ENCODE measurements around the gene COX5A. TPM values are rescaled to one million over a fixed set of nuclear protein-coding genes. Genes with fewer than 3 reads are reported as not detected.

Gene COX5A
- polyA plus RNA-seq, 1 donor from 2014 or later: 155 TPM

DNA sequence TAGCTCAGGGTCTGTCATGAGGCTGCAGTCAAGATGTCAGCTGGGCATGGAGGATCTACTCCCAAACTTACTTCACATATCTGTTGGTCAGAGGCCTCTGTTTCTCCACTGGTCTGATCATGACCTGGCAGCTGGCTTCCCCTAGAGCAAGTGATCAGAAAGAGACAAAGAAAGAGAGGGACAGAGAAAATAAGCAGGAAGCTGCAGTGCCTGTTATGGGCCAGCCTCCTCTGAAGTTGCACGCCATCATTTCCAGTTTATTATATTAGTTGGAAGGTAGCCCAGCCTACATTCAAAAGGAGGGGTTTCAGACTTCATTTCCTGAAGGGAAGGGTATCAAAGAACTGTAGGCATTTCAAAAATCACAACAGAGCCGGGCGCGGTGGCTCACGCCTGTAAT lies 23.7 kb upstream of the COX5A start:
- Histone ChIP-seq H2AFZ (ENCODE audit: low read depth, low read length) (no peak overlapping the region), H3K9ac (ENCODE audit: low read length) (no peak overlapping the region), H3K36me3 (ENCODE audit: insufficient read depth, low read length) (no peaks in the 10 kb centered on the region), H3K27ac (ENCODE audit: low read length) (no peak overlapping the region), H3F3A (ENCODE audit: insufficient read depth, low read length, poor library complexity, severe bottlenecking) (no peaks in the 10 kb centered on the region), H3K9me3 (ENCODE audit: low read length) (no peaks in the 10 kb centered on the region), H3K27me3 (ENCODE audit: insufficient read depth, low read depth, low read length) (peaks cover 32% of the 10 kb centered on the region), H3K4me2 (ENCODE audit: low read length) (no peak overlapping the region), H3K4me3 (ENCODE audit: low read length) (no peak overlapping the region), H3K79me2 (replicated peaks; ENCODE audit: insufficient read depth, low read length) (no peaks in the 10 kb centered on the region), H3K9me2 (ENCODE audit: insufficient read depth, low read length) (no peaks in the 10 kb centered on the region), H4K20me1 (ENCODE audit: insufficient read depth) (no peaks in the 10 kb centered on the region)
- TF ChIP-seq EZH2 (IDR thresholded peaks at IDR 0.05; ENCODE audit: borderline replicate concordance, insufficient read depth, low read length, poor library complexity, severe bottlenecking) (no peak), POLR2AphosphoS5 (IDR thresholded peaks at IDR 0.05) (no peak), SMC3 (conservative IDR thresholded peaks at IDR 0.05; ENCODE audit: poor library complexity) (no peak), MXI1 (conservative IDR thresholded peaks at IDR 0.05; ENCODE audit: poor library complexity, severe bottlenecking) (no peak), TAF1 (IDR thresholded peaks at IDR 0.05; ENCODE audit: low read depth) (no peak), EP300 (conservative IDR thresholded peaks at IDR 0.05; ENCODE audit: poor library complexity, severe bottlenecking) (no peak), RAD21 (conservative IDR thresholded peaks at IDR 0.05) (no peak)
- TF ChIP-seq, protein P1, sequence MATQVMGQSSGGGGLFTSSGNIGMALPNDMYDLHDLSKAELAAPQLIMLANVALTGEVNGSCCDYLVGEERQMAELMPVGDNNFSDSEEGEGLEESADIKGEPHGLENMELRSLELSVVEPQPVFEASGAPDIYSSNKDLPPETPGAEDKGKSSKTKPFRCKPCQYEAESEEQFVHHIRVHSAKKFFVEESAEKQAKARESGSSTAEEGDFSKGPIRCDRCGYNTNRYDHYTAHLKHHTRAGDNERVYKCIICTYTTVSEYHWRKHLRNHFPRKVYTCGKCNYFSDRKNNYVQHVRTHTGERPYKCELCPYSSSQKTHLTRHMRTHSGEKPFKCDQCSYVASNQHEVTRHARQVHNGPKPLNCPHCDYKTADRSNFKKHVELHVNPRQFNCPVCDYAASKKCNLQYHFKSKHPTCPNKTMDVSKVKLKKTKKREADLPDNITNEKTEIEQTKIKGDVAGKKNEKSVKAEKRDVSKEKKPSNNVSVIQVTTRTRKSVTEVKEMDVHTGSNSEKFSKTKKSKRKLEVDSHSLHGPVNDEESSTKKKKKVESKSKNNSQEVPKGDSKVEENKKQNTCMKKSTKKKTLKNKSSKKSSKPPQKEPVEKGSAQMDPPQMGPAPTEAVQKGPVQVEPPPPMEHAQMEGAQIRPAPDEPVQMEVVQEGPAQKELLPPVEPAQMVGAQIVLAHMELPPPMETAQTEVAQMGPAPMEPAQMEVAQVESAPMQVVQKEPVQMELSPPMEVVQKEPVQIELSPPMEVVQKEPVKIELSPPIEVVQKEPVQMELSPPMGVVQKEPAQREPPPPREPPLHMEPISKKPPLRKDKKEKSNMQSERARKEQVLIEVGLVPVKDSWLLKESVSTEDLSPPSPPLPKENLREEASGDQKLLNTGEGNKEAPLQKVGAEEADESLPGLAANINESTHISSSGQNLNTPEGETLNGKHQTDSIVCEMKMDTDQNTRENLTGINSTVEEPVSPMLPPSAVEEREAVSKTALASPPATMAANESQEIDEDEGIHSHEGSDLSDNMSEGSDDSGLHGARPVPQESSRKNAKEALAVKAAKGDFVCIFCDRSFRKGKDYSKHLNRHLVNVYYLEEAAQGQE (IDR thresholded peaks at IDR 0.05; ENCODE audit: borderline replicate concordance): no peak
- TF ChIP-seq, protein P2, sequence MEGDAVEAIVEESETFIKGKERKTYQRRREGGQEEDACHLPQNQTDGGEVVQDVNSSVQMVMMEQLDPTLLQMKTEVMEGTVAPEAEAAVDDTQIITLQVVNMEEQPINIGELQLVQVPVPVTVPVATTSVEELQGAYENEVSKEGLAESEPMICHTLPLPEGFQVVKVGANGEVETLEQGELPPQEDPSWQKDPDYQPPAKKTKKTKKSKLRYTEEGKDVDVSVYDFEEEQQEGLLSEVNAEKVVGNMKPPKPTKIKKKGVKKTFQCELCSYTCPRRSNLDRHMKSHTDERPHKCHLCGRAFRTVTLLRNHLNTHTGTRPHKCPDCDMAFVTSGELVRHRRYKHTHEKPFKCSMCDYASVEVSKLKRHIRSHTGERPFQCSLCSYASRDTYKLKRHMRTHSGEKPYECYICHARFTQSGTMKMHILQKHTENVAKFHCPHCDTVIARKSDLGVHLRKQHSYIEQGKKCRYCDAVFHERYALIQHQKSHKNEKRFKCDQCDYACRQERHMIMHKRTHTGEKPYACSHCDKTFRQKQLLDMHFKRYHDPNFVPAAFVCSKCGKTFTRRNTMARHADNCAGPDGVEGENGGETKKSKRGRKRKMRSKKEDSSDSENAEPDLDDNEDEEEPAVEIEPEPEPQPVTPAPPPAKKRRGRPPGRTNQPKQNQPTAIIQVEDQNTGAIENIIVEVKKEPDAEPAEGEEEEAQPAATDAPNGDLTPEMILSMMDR (IDR thresholded peaks at IDR 0.05; ENCODE audit: poor library complexity, severe bottlenecking): no peak

DNA sequence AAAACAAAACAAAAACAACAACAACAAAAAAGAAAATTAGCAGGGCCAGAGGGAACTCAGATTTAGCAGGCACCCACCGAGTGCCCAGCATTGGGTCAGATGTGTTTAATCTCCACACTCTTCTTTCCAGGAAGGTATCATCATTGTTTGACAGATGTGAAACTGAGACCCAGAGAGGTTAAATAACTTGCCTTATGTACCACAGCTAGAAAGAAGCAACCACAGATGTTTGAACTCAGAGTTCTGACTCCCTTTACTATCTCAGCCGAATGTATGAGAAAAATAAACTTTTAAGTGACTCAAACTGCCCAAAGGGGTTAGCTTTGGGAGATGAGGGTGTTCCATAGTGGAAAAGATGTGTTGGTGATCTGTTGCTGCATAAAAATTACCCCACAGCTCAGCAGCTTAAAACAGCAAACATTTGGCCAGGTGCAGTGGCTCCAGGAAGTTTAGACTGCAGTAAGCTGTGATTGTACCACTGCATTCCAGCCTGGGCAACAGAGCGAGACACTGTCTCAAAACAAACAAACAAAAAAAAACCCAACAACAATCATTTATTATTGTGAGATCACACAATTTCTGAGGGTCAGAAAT lies 23.2 kb upstream of the COX5A start:
- Histone ChIP-seq H3K27me3 (ENCODE audit: insufficient read depth, low read depth, low read length) (peaks cover 36% of the 10 kb centered on the region), H4K20me1 (ENCODE audit: insufficient read depth) (no peaks in the 10 kb centered on the region), H2AFZ (ENCODE audit: low read depth, low read length) (no peak overlapping the region), H3K4me2 (ENCODE audit: low read length) (no peak overlapping the region), H3F3A (ENCODE audit: insufficient read depth, low read length, poor library complexity, severe bottlenecking) (no peaks in the 10 kb centered on the region), H3K9me3 (ENCODE audit: low read length) (no peaks in the 10 kb centered on the region), H3K9ac (ENCODE audit: low read length) (no peak overlapping the region), H3K9me2 (ENCODE audit: insufficient read depth, low read length) (no peaks in the 10 kb centered on the region), H3K36me3 (ENCODE audit: insufficient read depth, low read length) (no peaks in the 10 kb centered on the region), H3K79me2 (replicated peaks; ENCODE audit: insufficient read depth, low read length) (no peaks in the 10 kb centered on the region), H3K27ac (ENCODE audit: low read length) (no peak overlapping the region), H3K4me3 (ENCODE audit: low read length) (no peak overlapping the region)
- no peak for TF ChIP-seq MXI1 (conservative IDR thresholded peaks at IDR 0.05; ENCODE audit: poor library complexity, severe bottlenecking)
- TF ChIP-seq EZH2 (IDR thresholded peaks at IDR 0.05; ENCODE audit: borderline replicate concordance, insufficient read depth, low read length, poor library complexity, severe bottlenecking): no peak
- no peak for TF ChIP-seq POLR2AphosphoS5 (IDR thresholded peaks at IDR 0.05)

All from neural cell (in vitro differentiated cells).